Measurements from ENCODE around the gene NDUFA13. TPM values are rescaled to one million over a fixed set of nuclear protein-coding genes. Genes with fewer than 3 reads are reported as not detected.

The NDUFA13 gene
- total RNA-seq, 1 donor from 2014 or later = 94.5 TPM

- DNase-seq = no peak
These were observed 5.6 kb upstream of the NDUFA13 start for GRCh38 chr19:19510432-19510831.

GRCh38 chr19:19513682-19514081 lies 2.3 kb upstream of the NDUFA13 start:
- no peak for DNase-seq

- DNase-seq = peak; percentile 90
These were observed 1.8 kb upstream of the NDUFA13 start for GRCh38 chr19:19514215-19514657.

- DNase-seq = no peak
These were observed 964 bp upstream of the NDUFA13 start, which contains the start of gene TSSK6 for GRCh38 chr19:19514881-19515641. Gene TSSK6 (minus strand): TSS chr19:19515548. CDS start chr19:19515427, 121 bp downstream.

- DNase-seq = no peak
These were observed 1.2 kb downstream of the NDUFA13 start for GRCh38 chr19:19517235-19517619.

GRCh38 chr19:19520989-19521388 lies 5.0 kb downstream of the NDUFA13 start:
- no peak for DNase-seq

- no peak for DNase-seq
These were observed 7.2 kb downstream of the NDUFA13 start for GRCh38 chr19:19523177-19523576.

GRCh38 chr19:19524053-19524452 lies 8.0 kb downstream of the NDUFA13 start:
- DNase-seq = no peak

GRCh38 chr19:19525611-19526380 lies 9.8 kb downstream of the NDUFA13 start:
- no peak for DNase-seq

GRCh38 chr19:19526581-19527370 lies 10.8 kb downstream of the NDUFA13 start:
- DNase-seq = no peak

- no peak for DNase-seq
These were observed 11.3 kb downstream of the NDUFA13 start for GRCh38 chr19:19527371-19527656.

GRCh38 chr19:19527674-19528625 lies 11.9 kb downstream of the NDUFA13 start:
- no peak for DNase-seq

GRCh38 chr19:19528721-19529490 lies 12.9 kb downstream of the NDUFA13 start, which contains the start of gene YJEFN3:
Gene YJEFN3 (plus strand): TSS chr19:19528911. CDS start chr19:19528933, 22 bp downstream.
- DNase-seq = peak; percentile 67

GRCh38 chr19:19529783-19530422 lies 13.9 kb downstream of the NDUFA13 start:
- DNase-seq = no peak

GRCh38 chr19:19530423-19530804 lies 14.4 kb downstream of the NDUFA13 start:
- no peak for DNase-seq

GRCh38 chr19:19530889-19531288 lies 14.9 kb downstream of the NDUFA13 start:
- no peak for DNase-seq

- peak; percentile 86 for DNase-seq
These were observed 16.2 kb downstream of the NDUFA13 start for GRCh38 chr19:19531951-19532805.

GRCh38 chr19:19532806-19533701 lies 17.0 kb downstream of the NDUFA13 start:
- DNase-seq = no peak

All from tongue (tissue), 2 donors.